ENCODE results near the gene ZBTB3. TPM values are rescaled to one million over a fixed set of nuclear protein-coding genes. Genes with fewer than 3 reads are reported as not detected.

The ZBTB3 gene
- total and polyA plus RNA-seq, 2 of the 8 experiments (the other 6 are each of a cell fraction or from before 2014, with no cell fraction given), result 30.2 to 76.9 TPM

DNA sequence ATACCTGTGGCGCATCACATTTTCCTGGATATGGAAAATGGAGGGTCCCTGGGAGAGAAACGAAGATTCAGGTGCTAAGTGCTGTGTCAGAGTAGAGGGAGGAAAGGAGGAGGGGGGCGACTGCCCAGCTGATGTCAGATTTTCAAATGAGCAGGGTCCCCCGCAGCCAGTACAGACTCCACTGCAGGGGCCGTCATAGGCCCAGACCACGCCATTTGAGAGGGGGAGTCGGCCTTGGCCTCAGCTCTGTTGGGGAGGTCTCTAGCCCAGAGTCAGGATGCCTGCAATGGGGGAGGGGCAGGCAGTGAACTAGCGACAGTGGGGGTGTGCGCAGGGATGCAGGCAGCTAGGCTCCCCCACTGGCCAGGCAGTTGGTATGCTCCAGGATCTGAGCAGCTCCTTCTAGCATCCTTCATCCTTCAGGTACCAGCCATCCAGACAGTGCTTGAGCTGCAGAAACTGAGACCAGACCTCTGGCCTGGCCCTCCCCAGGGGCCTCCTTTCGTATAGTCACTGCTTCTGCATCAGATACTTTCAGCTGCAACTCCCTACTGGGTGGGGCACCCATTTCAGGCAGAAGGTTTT, 46.6 kb downstream of the ZBTB3 start, which contains the start of the genes BSCL2 and GNG3 (continued):
- TF ChIP-seq CEBPB (IDR thresholded peaks at IDR 0.05; ENCODE audit: low read depth, low read length) (no peak), CREB1 (IDR thresholded peaks at IDR 0.05) (peak; percentile 84), ATF2 (IDR thresholded peaks at IDR 0.05; ENCODE audit: low read length) (peak; percentile 90), MAFK (IDR thresholded peaks at IDR 0.05; ENCODE audit: low read depth, low read length) (peak; percentile 55; the same call in 1 of the 2 replicates), EP300 (IDR thresholded peaks at IDR 0.05; ENCODE audit: borderline replicate concordance in 1 of 2, low read depth in 2 of 2, low read length in 2 of 2) (peak; percentile 43 to 100), SP4 (IDR thresholded peaks at IDR 0.05; ENCODE audit: low read length) (peak; percentile 80; the same call in 1 of the 2 replicates), ASH2L (IDR thresholded peaks at IDR 0.05; ENCODE audit: low read length) (peak; percentile 39)
- TF ChIP-seq, protein P1, sequence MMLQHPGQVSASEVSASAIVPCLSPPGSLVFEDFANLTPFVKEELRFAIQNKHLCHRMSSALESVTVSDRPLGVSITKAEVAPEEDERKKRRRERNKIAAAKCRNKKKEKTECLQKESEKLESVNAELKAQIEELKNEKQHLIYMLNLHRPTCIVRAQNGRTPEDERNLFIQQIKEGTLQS (IDR thresholded peaks at IDR 0.05; ENCODE audit: insufficient read depth, low read depth, low read length), result no peak
- TF ChIP-seq, protein P2, sequence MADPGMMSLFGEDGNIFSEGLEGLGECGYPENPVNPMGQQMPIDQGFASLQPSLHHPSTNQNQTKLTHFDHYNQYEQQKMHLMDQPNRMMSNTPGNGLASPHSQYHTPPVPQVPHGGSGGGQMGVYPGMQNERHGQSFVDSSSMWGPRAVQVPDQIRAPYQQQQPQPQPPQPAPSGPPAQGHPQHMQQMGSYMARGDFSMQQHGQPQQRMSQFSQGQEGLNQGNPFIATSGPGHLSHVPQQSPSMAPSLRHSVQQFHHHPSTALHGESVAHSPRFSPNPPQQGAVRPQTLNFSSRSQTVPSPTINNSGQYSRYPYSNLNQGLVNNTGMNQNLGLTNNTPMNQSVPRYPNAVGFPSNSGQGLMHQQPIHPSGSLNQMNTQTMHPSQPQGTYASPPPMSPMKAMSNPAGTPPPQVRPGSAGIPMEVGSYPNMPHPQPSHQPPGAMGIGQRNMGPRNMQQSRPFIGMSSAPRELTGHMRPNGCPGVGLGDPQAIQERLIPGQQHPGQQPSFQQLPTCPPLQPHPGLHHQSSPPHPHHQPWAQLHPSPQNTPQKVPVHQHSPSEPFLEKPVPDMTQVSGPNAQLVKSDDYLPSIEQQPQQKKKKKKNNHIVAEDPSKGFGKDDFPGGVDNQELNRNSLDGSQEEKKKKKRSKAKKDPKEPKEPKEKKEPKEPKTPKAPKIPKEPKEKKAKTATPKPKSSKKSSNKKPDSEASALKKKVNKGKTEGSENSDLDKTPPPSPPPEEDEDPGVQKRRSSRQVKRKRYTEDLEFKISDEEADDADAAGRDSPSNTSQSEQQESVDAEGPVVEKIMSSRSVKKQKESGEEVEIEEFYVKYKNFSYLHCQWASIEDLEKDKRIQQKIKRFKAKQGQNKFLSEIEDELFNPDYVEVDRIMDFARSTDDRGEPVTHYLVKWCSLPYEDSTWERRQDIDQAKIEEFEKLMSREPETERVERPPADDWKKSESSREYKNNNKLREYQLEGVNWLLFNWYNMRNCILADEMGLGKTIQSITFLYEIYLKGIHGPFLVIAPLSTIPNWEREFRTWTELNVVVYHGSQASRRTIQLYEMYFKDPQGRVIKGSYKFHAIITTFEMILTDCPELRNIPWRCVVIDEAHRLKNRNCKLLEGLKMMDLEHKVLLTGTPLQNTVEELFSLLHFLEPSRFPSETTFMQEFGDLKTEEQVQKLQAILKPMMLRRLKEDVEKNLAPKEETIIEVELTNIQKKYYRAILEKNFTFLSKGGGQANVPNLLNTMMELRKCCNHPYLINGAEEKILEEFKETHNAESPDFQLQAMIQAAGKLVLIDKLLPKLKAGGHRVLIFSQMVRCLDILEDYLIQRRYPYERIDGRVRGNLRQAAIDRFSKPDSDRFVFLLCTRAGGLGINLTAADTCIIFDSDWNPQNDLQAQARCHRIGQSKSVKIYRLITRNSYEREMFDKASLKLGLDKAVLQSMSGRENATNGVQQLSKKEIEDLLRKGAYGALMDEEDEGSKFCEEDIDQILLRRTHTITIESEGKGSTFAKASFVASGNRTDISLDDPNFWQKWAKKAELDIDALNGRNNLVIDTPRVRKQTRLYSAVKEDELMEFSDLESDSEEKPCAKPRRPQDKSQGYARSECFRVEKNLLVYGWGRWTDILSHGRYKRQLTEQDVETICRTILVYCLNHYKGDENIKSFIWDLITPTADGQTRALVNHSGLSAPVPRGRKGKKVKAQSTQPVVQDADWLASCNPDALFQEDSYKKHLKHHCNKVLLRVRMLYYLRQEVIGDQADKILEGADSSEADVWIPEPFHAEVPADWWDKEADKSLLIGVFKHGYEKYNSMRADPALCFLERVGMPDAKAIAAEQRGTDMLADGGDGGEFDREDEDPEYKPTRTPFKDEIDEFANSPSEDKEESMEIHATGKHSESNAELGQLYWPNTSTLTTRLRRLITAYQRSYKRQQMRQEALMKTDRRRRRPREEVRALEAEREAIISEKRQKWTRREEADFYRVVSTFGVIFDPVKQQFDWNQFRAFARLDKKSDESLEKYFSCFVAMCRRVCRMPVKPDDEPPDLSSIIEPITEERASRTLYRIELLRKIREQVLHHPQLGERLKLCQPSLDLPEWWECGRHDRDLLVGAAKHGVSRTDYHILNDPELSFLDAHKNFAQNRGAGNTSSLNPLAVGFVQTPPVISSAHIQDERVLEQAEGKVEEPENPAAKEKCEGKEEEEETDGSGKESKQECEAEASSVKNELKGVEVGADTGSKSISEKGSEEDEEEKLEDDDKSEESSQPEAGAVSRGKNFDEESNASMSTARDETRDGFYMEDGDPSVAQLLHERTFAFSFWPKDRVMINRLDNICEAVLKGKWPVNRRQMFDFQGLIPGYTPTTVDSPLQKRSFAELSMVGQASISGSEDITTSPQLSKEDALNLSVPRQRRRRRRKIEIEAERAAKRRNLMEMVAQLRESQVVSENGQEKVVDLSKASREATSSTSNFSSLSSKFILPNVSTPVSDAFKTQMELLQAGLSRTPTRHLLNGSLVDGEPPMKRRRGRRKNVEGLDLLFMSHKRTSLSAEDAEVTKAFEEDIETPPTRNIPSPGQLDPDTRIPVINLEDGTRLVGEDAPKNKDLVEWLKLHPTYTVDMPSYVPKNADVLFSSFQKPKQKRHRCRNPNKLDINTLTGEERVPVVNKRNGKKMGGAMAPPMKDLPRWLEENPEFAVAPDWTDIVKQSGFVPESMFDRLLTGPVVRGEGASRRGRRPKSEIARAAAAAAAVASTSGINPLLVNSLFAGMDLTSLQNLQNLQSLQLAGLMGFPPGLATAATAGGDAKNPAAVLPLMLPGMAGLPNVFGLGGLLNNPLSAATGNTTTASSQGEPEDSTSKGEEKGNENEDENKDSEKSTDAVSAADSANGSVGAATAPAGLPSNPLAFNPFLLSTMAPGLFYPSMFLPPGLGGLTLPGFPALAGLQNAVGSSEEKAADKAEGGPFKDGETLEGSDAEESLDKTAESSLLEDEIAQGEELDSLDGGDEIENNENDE (IDR thresholded peaks at IDR 0.05; ENCODE audit: insufficient replicate concordance, low read length), result no peak
